GM19455 (cell line): Measurements from ENCODE around the gene UBE2V1.

Source experiments
- ATAC-seq: cut with Tn5 transposase; IDR thresholded peaks from one replicate; pipeline ENCODE4 v1.9.1; 2021; ENCODE audit not compliant: unreplicated experiment

Gene UBE2V1

DNA sequence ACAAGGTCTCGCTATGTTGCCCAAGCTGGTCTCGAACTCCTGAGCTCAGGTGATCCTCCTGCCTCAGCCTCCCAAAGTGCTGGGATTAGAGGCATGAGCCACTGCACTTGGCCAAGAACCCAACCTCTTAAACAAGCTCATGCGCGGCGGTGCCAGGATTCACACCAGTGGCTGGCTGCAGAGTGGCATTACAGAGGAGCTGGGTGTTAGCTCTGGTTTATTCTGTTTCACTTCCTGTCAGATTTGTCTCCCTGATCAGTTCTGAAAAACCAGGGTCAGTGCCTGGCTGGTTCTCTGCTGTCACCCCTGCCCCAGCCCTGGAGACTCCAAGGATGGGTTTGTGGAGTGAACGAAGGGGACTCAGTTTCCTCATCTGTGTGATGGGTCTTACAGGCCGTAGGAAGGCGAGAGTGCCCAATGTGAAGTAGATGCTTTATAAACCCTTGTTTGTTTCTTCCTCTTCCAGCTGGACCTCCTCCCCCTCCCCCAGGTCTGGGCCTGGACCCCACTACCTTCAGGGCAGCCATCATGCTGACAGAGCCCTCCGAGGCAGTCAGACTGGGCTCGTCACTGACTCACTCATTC is 63.4 kb downstream of the UBE2V1 start:
- no peak for ATAC-seq

DNA sequence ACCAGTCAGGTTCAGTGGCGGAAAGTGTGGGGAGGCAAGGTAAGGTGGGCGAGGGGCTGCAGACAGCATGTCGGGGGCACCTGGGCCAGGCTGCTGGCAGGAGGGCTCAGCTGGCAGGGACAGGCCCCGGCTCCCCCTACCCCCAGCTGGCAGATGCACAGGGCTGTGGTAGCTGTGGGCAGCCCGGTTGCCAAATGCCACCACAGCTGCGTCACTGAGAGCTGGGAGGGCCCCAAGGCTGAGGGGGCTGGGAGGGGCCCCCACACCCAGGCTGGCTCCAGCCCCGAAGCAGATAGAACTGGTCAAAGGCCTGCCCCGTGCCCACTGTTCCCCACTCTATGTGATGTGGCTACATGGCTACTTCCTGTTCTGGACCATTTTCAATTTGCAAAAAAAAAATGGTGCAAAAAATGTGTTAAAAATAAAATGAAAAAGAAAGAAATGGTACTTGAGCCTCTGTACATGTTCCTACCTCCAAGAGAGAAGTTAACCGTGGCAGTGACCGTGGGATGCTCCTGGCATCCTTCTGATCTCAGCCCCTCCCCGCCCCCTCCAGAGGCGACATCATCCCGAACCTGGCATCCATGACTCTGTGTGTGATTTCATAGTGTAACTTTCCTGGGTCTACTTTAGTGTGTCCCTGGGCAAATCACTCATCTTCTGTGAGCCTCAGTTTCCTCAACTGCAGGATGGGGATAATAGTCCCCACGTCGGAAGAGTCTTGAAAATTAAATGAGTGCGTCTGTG is 64.4 kb downstream of the UBE2V1 start:
- no peak for ATAC-seq

DNA sequence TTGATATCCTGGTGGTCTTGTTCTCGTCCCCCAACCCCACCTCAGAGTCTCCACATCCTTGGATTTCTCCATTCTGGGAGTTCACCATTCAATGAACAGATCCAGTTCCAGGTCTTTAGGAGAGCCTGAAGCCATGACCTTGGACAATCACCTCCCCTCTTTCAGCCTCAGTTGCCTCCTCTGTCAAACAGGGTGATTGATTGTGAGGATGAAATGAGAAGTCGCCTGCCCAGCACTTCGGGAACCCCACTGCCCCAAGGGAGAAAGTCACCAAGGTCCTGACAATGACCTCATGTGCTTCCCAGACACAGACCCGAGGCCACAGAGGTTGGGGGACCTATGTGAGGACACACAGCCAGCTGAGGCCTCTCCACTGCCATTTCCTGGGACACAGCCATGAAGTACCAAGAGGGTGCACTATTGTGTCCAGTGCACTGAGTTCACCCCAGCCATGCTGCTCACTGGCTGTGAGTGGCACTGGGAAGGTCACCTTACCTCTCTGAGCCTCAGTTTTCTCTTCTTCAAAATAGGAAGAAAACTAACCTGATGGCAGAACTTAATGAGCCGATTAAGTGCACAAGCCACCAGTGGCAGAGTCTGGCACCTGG is 68.5 kb downstream of the UBE2V1 start:
- ATAC-seq = no peak

DNA sequence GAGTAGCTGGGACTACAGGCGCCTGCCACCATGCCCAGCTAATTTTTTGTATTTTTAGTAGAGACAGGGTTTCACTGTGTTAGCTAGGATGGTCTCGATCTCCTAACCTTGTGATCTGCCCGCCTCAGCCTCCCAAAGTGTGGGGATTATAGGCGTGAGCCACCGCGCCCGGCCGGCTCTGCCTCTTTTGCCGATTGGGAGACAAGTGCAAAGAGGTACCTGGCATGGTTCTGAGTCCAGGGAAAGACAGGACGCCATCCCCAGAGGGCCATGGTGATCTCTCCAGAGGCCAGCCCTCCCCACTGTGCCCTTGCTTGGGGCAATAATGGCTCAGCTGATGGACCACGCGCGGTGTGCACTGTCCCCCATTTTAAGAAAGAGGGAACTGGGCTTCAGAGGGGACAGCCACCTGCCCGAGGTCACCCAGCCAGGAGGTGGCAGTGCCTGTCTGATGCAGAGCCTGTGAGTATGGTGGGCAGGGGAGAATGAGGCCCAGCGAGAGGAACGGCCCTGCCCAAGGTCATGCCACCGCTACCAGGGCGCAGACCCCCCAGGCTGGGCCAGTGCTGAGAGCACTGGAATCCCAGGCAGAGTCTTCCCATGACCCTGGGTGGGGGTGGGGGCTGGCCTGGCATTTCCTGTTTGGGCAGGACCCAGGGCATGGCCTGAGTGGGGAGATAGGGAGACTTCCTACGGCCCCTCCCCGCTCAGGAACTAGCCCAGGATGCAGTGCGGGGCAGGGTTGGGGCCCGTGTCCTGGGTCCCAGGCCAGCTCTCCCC is 69.2 kb downstream of the UBE2V1 start:
- no peak for ATAC-seq

DNA sequence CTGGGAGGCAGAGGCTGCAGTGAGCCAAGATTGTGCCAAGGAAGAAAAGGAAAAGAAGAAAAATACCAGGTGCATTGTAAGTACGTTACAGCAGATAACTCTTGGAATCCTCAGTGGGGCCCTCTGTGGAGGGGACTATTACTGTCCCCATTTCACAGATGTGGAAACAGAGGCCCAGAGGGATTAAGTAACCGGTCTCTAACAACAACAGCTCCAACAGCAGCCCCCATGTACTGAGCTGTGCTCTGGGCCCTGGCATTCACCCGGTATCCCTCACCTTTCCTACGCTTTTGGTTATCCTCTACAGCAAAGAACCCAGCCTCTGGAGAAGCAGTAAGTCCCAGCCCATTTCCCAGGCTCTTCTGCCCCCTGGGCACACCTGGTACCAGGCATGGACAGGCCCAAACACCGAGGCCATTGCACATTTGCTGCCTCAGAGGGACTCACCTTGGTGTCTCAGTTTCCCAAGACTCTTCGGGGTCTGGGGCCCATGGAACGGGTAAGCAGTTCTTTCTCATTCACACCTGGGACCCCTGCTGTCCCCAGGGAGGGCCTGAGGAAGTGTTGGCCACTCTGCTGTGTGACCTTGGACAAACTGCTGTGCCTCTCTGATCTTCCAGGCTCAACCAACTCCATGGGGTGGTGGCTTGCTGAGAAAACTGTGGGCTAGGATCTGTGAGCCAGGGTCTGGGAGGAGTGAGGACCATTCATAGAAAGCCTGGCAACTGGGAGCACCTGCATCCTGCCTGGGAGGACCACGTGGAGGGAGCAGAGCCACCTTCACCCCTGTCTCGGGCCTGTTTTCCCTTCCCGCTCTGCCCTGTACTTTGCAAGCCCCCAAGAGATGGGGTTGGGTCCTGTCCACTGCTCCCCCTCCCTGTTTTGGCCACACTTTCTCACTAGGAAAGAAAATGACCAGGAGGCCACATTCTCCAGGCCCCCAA is 70.3 kb downstream of the UBE2V1 start:
- ATAC-seq = no peak

DNA sequence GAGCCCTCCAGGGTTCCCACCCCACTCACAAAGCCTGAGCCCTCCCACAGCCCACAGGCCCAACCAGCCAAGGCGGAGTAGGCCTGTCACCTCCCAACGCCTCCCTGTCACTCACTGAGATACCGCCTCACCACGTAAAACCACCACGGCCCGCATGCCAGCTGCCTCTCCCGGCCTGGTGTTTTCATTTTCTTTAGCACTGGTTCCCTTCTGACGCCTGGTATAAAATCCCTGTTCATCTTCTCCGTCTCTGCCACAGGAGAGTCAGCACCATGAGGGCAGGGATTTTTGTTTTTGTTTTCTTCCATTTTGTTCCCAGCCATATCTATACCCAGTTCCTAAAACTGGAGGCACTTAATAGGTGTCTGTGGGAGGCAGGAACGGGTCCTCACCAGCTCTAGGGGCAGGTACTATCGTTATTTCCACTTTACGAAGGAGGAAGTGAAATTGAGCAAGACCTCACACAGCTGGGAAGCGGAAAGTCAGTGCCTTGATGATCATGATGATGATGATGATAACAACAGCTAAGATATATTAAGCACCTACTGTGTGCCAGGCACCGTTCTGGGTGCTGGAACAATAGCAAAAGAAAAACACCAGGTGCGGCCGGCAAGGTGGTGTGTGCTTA is 71.6 kb downstream of the UBE2V1 start:
- no peak for ATAC-seq

DNA sequence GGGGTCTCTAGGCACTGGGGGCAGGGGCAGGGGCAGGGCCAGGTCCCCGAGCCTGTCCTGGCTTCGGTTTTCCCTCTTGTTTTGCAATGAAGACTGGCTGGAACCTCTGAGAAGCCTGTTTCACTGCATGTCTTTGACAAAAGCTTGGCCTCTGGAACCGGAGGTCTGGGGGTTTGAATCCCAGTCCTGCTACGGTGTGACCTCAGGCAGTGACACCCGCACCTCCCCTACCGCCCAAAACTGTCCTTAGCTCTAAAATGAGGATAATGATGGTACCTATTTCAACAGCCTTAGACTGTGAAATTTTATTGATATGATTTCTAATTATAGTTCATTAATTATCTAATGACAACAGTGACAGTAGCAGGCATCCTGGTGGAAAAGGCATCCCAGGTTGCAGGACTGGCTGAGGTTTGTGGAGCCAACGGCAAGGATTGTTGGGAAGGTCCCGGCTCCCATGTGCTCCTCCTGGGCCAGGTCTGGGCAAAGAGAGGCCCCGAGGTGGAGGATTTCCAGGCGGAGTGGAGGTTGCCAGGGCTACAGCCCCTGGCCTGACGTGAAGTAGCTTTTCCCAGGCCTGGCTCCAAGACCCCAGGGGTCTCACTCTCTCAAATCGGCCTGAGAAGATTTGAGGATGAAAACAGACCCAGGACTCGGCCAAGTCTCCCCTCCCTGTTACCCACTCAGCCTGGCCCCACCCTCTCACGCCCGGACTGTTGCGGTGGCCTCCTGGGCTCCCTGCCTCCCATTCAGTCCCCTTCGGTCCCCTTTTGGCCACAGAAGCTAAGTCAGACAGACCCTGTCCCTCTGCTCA is 72.3 kb downstream of the UBE2V1 start:
- no peak for ATAC-seq

DNA sequence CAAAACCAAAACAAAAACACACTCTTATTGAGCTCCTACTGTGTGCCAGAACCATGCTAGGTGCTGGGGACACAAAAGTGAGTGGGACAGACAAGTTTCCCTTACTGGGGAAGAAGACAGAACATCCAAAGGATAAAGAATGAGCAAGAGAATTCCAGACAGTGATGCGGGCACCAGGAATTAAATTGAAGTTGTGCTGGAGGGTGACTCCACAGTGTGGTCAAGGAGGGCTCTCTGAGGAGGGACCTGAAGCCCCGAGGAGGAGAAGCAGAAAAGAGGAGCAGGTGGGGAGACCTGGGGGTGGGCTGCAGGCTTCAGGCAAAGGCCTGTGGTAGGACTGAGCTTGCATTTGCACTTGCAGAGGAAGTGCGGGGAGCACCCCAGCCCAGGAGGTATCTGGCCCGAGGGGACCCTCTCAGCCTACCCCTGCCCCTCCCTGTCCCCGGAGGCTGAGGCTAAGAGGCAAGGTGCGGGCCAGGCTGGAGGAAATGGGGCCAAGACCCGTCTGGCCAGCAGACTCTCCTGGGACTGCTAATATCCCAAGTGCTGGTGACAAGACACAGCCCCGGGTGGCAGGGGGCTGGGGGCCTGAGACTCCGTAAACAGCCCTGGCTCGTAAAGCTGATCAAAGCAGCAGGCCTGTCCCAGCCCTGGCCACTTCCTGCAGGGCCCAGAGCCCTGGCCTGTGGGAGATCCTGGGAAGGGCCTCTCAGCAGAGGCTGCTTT is 73.1 kb downstream of the UBE2V1 start:
- ATAC-seq = no peak

DNA sequence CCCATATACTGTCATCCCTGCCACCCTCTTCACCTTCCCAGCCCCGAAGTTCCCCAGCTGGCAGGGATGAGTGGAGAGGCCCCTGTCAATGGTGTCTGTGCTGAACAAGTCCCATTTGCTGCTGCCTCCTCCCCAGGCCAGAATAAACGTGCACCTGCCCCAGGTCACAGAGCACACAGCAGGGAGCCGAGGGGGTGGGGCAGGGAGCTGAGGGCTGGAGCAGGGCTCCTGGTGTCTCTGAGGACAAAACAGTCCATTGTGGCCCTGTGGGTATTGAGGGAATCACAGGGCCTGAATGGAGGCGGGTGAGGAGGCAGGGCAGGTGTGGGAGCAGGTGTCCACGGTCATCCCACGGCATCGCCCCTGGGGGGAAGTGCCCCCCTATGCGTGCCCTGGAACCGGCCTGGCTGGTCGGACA is 74.4 kb downstream of the UBE2V1 start:
- no peak for ATAC-seq

DNA sequence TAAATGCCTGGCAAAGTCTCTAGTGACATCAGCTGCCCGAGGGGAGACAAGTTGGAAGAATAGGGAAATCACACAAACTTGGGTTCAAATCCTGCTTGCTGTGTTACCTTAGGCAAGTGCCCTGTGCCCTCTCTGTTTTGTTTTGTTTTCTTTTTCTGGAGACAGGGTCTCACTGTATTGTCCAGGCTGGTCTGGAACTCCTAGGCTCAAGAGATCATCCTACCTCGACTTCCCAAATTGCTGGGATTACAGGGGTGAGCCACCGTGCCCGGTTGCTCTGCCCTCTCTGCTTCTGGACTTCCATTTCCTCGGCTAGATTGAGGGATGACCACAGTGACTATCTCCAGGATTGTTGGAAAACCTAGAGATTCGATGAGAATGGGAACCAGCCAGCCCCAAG is 74.8 kb downstream of the UBE2V1 start:
- no peak for ATAC-seq

DNA sequence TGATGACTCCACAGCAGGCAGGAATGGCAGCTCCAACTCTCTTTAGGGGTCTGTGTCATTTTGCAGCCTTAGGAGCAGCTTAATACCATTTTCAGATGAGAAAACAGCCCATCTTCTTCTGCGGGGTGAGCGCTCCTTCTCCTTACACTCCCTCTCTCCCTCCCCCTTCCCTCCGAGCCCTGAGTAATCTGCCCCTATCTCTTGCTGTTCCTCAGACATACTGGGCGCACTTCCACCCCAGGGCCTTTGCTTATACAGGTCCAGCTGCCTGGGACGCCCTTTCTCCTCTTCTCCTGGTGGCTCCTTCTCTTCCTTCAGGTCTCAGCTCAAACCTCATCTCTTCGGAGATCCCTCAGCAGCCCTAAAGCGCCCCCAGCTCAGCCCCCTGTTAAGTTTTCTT is 75.4 kb downstream of the UBE2V1 start:
- ATAC-seq = no peak

DNA sequence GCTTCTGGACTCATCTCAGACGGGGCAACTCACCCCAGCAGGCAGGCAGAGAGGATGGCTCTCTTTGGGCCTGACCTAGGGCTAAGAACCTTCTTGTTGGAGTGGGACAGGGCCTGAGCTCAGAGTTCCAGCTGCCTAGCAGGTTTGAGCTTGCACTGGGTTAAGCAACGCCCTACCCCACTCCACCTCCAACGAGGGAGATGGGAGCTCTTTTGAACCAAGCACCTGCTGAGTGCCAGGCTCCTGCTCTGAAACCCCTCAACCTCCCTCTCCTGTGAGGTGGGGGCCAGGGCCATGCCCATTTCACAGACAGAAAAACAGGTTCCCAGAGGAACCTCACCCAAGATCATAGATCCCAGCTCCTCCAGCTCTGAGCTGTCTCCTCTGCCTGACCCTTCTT is 75.8 kb downstream of the UBE2V1 start:
- no peak for ATAC-seq

DNA sequence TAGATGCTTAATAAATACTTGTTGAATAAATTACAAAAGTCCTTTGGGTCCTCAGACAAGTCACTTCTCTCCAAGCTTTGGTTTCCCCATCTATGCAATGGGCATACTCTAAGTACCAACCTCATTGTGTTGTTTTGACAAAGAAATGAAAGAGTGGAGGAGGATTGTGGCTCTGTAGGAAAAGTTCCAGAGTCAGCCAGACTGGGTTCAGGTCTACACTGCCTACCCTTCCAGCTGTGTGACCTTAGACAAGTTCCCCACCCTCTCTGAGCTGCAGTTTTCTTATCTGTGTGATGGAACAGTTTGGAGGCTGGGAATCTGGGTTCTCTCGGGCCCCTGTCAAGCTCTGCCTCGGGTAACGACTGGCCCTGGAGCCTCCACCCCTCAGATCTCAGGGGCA is 76.2 kb downstream of the UBE2V1 start:
- no peak for ATAC-seq

DNA sequence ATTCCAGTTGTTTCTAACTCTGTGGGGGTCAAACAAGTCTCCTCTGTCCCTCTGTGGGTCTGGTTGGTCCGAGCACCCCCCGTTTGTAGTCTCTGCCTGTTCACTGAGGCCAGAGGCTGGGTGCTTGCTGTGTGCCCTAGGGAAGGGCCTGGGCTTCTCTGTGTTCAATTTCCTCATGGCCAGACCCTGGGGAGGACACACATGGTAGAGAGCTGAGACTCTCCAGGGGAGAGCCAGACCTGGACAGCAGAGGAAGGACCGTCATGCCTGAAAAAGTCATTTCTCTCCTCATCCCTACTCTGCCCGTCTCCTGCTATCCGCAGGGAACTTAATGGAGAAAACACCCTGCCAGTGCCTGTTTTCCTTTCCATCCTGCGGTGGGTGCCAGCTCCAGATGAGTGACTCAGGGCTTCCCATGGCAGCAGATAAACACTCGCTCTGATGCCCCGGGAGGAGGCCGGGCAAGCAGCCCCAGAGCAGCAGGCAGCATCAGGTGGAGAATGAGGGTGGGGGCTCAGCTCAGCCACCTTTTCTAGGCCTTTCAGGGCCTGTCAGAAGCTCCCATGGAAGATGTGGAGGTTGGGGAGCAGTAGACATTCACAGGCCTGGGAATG is 78.3 kb downstream of the UBE2V1 start:
- ATAC-seq = no peak

DNA sequence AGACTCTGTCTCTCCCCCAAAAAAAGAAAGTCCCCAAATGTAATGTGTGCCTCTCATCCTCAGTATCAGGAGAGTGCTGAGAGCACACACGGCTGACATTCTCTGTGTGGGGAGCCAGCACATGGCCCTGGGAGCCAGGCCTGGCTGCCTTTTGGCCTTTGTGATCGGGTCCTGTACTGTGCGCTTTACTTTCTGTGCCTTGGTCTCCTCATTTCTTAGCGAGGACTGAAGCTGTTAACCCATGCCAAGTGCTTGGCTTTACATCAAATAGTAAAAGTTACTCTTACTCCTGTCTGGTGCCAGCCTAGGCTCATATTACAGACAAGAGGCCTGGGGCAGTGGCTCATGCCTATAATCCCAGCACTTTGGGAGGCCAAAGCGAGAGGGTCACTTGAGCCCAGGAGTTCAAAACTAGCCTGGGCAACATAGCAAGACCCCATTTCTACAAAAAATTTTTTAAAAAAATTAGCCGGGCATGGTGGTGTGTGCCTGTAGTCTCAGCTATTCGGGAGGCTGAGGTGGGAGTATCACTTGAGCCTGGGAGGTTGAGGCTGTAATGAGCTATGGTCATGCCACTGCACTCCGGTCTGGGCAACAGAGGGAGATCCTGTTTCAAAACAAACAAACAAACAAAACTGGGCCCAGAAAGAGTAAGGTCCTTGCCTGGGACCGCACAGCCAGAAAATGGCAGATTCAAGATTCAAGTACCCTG is 79.8 kb downstream of the UBE2V1 start:
- no peak for ATAC-seq
